GM19328 (cell line): ENCODE data around the gene RNPC3.
A peak's percentile ranks its signal among the peaks of the same experiment; 100 is the strongest.

Experiments used
- ATAC-seq: cut with Tn5 transposase; IDR thresholded peaks from one replicate; pipeline ENCODE4 v1.9.1; 2021; ENCODE audit warnings: mild to moderate bottlenecking, moderate library complexity; ENCODE audit not compliant: unreplicated experiment

The RNPC3 gene

GRCh38 chr1:103525607-103526507 is at the start of gene RNPC3:
TSS of gene RNPC3 (plus strand) at chr1:103525699. CDS start at chr1:103526071, 372 bp downstream.
- ATAC-seq: peak; percentile 73

- no peak for ATAC-seq
These were observed 48.4 kb upstream of the RNPC3 start for GRCh38 chr1:103477101-103477500.

- ATAC-seq: no peak
These were observed 35.6 kb upstream of the RNPC3 start for GRCh38 chr1:103489935-103490334.

- ATAC-seq: no peak
These were observed 33.4 kb upstream of the RNPC3 start for GRCh38 chr1:103492003-103492625.

- no peak for ATAC-seq
These were observed 29.4 kb upstream of the RNPC3 start for GRCh38 chr1:103496014-103496635.

GRCh38 chr1:103497404-103497803 is 28.1 kb upstream of the RNPC3 start:
- ATAC-seq: no peak

GRCh38 chr1:103509250-103509649 is 16.2 kb upstream of the RNPC3 start:
- no peak for ATAC-seq

- ATAC-seq: no peak
These were observed 11.8 kb upstream of the RNPC3 start for GRCh38 chr1:103513711-103514110.

- no peak for ATAC-seq
These were observed 10.5 kb upstream of the RNPC3 start for GRCh38 chr1:103514920-103515503.

- ATAC-seq: no peak
These were observed 9.2 kb upstream of the RNPC3 start for GRCh38 chr1:103516283-103516682.

GRCh38 chr1:103516693-103517092 is 8.8 kb upstream of the RNPC3 start:
- ATAC-seq: no peak

GRCh38 chr1:103517380-103518047 is 8.0 kb upstream of the RNPC3 start:
- peak; percentile 75 for ATAC-seq

GRCh38 chr1:103520822-103521221 is 4.7 kb upstream of the RNPC3 start:
- no peak for ATAC-seq

- ATAC-seq: no peak
These were observed 2.2 kb upstream of the RNPC3 start for GRCh38 chr1:103523346-103523745.

GRCh38 chr1:103525114-103525606 is 339 bp upstream of the RNPC3 start:
- peak; percentile 44 for ATAC-seq

- ATAC-seq: no peak
These were observed 1.8 kb downstream of the RNPC3 start for GRCh38 chr1:103527331-103527730.

- no peak for ATAC-seq
These were observed 4.2 kb downstream of the RNPC3 start for GRCh38 chr1:103529746-103530145.

- no peak for ATAC-seq
These were observed 12.7 kb downstream of the RNPC3 start for GRCh38 chr1:103538226-103538625.

GRCh38 chr1:103541431-103541830 is 15.9 kb downstream of the RNPC3 start:
- no peak for ATAC-seq

GRCh38 chr1:103546496-103546895 is 21.0 kb downstream of the RNPC3 start:
- no peak for ATAC-seq

- no peak for ATAC-seq
These were observed 22.3 kb downstream of the RNPC3 start for GRCh38 chr1:103547840-103548239.
